NCI-H1436 (cell line): ENCODE results near the gene LEMD1.
"Not testable (repeated sequence)": the region's sequence is repeated elsewhere in the genome, so short reads cannot be mapped to it uniquely, and the experiment has no call there.

Experiments used
- DNase-seq: peaks from one replicate; lab custom pipeline; 2025; lab: John Stamatoyannopoulos, UW

The LEMD1 gene

DNA sequence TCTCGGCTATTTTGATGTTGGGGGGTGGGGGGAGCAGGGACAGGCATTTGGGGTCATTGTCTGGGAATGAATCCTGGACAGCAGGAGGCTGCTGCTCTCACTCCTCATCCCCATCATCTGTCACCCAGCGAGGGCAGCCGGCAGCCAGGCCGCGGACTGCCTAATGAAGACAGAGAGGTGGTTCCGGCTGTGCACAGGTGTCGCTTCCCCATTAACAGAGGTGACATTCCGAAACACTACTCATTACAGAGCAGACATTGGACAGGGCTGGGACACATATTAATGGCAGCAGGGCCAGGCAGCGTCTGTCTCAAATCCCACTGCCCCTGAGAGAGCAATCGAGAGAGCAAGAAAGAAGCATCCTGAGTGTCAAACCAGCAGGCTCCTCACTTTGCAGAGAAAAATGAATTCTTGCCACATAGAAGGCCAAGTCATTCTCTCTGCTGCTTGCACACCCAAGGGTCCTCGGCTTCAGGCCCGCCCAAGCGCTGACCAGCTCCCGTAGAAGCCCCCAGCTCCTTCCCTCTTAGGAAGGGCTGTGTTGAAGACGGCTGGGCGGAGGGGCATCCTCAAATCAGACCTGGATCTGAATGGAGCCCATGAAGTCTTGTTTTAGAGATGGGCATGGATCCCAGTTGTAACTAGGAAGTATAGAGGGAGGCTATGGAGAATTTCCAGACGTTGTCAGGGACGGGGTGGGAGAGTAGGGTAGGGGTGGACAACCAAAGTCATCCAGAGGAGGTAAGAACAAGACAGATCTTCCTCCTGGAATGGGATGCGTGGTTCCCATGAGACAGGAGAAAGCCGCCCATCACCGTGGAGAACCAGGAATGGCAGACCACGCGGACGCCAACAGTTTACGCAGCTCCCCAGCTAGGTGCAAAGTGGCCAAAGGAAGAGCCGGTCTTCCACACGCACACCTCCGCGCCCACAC lies 8.2 kb upstream of the LEMD1 start:
- DNase-seq, result no peak

GRCh38 chr1:205424901-205425600 lies 3.2 kb upstream of the LEMD1 start:
- DNase-seq, result peak; percentile 20

GRCh38 chr1:205423814-205424399 lies 2.1 kb upstream of the LEMD1 start:
- DNase-seq, result no peak

GRCh38 chr1:205422993-205423642 lies 1.3 kb upstream of the LEMD1 start:
- DNase-seq, result no peak

GRCh38 chr1:205420938-205421337 lies 918 bp downstream of the LEMD1 start:
- no peak for DNase-seq

- no peak for DNase-seq
Observed at GRCh38 chr1:205417870-205418635, 3.8 kb downstream of the LEMD1 start.

DNA sequence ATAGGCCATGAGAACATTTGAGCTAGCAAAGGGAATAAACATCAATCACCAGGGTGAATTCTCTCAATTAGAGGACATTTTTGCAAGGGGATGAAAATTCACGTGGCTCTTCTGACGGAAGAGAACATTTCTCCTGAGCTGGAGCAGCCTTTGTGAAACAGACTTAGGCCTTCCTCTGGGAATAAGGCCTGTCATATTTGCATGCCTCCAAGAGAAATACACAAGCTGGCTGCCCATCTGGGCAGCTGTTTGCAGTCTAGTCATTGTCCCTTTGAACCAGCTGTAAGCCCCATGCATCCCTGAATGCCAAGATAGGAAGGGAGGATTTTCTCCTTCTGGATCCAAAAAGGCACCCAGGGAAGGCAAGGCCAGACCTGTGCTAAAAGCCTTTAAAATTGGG lies 5.5 kb downstream of the LEMD1 start:
- DNase-seq, result no peak

DNA sequence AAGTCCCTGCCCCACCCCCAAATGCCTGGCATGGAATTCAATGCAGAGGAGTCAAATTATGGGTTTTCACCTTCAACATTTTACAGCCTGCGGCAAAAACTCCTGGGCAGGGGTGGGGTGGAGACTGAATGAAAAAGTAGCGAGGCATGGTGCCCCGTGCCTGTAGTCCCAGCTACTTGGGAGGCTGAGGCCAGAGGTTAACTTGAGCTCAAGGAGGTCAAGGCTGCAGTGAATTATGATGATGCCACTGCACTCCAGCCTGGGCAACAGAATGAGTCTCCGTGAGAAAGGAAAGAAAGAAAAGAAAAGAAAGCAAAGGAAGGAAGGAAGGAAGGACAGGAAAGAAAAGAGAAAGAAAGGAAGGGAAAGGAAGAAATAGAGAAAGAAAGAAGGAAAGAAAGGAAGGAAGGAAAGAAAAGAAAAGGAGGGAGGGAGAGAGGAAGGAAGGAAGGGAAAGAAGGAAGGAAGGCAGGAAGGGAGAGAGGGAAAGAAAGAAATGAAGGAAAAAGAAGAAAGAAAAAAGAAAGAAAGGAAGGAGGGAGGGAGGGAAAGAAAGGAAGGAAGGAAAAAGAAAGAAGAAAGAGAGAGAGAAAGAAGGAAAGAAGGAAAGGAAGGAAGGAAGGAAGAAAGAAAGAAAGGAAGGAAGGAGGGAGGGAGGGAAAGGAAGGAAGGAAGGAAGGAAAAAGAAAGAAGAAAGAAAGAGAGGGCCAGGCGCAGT lies 11.1 kb downstream of the LEMD1 start:
- DNase-seq, result no peak

- no peak for DNase-seq
Observed at GRCh38 chr1:205407970-205408369, 13.9 kb downstream of the LEMD1 start.

DNA sequence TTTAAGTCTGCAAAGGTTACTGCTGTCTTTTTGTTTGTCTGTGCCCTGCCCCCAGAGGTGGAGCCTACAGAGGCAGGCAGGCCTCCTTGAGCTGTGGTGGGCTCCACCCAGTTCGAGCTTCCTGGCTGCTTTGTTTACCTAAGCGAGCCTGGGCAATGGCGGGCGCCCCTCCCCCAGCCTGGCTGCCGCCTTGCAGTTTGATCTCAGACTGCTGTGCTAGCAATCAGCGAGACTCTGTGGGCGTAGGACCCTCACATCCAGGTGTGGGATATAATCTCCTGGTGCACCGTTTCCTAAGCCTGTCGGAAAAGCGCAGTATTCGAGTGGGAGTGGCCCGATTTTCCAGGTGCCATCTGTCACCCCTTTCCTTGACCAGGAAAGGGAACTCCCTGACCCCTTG lies 15.6 kb downstream of the LEMD1 start:
- DNase-seq, result not testable (repeated sequence)

DNA sequence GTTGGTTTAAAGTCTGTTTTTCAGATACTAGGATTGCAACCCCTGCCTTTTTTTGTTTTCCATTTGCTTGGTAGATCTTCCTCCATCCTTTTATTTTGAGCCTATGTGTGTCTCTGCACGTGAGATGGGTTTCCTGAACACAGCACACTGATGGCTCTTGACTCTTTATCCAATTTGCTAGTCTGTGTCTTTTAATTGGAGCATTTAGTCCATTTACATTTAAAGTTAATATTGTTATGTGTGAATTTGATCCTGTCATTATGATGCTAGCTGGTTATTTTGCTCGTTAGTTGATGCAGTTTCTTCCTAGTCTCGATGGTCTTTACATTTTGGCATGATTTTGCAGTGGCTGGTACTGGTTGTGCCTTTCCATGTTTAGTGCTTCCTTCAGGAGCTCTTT lies 17.4 kb downstream of the LEMD1 start:
- not testable (repeated sequence) for DNase-seq

DNA sequence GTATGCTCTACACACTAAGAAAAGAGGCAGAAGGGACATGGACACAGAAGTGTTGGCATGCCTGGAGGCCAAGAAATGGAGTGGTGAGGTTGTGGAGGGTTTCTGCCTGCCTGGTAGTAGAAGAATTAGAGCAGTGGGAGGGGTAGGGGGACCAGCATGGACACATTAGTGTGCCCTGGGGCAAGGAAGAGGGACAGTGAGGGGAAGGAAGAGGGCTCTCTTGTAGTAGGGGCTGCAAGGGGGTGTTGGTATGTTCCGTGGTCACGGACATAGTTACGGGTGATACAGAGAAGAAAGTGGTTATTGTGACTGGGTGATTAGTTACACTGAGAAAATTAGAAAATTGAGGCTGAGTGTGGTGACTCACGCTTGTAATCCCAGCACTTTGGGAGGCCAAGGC lies 23.3 kb downstream of the LEMD1 start:
- no peak for DNase-seq

DNA sequence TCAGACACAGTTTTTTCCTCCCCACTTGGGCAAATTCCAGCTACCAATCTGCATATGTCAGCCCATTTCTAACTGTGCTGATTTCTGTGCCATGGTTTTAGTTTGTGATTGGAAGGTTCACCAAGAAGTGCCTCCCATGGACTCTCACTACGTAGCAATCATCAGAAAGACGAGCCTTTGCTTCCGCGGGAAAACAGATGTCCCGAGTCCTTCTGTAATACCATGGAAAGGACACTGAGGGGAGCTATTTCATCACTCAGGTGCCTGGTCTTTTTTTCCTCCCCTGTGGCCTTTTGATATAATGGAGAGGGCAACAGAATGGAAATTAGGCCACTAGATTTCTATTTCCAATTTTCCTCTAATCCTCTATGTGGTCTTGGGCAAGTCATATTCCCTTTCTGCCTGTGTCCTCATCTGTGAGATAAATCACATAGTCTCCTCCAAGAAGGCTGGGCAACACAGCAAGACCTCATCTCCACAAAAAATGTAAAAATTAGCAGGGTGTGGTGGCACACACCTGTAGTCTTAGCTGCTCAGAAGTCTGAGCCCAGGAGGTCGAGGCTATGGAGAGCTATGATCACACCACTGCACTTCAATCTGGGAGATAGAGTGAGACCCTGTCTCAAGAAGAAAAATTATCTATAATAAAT lies 24.8 kb downstream of the LEMD1 start:
- DNase-seq, result peak; percentile 81

DNA sequence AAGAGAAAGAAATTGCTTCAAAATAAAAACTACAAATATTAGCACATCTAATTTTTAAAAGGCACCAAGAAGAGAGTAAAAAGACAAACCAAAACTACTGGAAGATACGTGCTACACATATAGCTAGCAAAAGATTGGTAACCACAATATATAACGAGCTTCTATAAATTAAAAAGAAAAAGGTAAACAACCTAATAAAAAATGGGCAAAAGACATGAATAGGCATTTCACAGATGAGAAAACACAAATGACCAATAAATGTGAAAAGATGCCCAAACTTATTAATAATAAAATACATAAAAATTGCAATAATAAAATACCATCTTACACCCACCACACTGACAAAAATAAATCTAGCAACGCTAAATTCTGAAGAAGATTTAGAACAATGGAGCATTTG lies 26.2 kb downstream of the LEMD1 start:
- DNase-seq, result no peak

GRCh38 chr1:205392650-205393049 lies 29.2 kb downstream of the LEMD1 start:
- no peak for DNase-seq

DNA sequence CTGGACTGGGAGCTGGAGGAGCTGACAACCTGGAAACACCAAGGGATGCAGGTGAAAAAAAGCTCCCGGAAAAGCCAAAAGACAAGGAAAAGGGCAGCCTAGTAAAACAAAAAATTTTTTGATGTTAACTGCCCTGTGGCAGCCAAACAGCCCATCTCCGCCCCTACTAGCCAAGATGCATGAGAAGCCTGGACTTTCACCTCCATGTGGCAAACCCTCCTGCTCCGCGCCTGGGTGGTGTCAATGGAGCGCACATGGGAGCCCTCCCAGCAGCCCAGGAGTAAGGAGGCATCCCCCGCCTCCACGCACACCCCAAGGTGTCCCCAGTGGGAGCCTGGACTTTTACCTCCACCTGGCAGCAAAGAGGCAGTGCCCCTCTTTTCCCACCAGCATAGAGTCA lies 30.5 kb downstream of the LEMD1 start:
- no peak for DNase-seq

- DNase-seq, result no peak
Observed at GRCh38 chr1:205387845-205388244, 34.0 kb downstream of the LEMD1 start.

DNA sequence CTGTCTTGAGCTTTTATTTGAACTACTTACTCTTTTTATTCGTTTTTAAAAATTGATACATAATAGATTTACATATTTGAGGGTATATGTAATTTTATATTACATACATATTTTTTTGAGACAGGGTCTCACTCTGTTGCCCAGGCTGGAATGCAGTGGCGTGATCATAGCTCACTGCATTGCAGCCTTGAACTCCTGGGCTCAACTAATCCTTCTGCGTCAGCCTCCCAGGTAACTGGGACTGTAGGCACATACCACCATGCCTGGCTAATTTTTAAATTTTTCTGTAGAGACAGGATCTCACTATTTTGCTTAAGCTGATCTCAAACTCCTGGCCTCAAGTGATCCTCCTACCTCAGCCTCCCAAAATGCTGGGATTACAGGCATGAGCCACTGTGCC lies 38.9 kb downstream of the LEMD1 start:
- not testable (repeated sequence) for DNase-seq

DNA sequence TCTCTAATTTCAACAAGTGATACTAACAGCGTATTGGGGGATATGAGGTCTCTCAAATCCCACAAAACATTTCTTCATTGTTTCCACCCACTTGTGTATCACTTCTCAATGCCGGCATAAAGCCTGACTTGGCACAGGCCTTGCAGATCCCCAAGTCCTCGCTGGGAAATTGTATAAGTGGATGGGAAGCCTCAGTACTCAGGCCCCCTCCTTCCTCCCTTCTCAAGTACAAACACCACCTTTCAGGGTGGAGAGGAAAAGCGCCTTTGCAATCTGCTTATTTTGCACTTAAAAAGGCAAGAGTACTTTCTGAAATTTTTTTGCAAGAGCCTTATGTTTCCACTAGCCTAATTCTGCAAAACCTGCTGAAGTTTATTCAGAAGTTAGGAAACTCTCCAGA lies 39.3 kb downstream of the LEMD1 start:
- DNase-seq, result no peak

DNA sequence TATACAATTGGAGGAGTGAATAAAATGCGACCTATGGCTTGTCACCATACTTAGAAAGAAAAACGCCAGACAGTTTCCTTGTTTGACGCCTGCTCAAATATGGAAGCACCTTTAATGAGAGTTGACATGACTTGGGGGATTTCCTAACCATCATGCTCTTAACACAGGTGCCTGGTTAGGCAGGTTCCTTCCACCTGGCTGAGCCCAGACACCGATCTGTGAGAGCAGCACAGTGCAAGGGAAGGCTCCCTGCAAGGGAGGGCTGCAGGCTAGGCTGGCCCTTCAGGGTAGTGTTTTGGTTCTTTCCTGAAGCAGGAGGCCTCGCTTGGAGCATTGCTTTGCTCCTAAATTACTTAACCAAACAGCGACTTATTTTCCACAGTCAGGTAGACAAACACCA lies 40.6 kb downstream of the LEMD1 start:
- DNase-seq, result no peak
